SK-N-DZ (cell line): ENCODE results near the gene PRUNE2.
"Not testable (repeated sequence)": the region's sequence is repeated elsewhere in the genome, so short reads cannot be mapped to it uniquely, and the experiment has no call there.

Experiments used
- DNase-seq: peaks from one replicate; pipeline ENCODE4 v3.0.0-alpha.2; 2015; ENCODE audit warnings: low spot score

The PRUNE2 gene

DNA sequence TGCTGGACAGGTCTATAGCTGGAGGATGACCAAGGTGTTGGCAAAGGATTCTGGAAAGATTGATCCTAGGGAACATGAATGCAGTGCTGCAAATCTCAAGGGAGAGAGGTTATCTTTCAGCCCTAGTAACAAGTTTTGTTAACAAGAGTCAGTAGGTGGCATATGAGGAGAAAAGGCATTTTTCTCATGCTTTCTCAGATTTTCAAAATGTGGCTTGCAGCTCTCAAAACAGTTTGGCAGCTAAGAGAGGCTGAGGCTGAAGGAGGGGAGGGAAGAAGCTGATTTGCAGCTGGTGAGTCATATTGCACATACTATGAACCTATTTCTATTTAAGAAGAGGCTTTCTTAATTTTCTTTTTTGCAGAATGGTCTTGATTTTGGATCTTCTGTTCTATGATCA, 205.9 kb downstream of the PRUNE2 start:
- no peak for DNase-seq

DNA sequence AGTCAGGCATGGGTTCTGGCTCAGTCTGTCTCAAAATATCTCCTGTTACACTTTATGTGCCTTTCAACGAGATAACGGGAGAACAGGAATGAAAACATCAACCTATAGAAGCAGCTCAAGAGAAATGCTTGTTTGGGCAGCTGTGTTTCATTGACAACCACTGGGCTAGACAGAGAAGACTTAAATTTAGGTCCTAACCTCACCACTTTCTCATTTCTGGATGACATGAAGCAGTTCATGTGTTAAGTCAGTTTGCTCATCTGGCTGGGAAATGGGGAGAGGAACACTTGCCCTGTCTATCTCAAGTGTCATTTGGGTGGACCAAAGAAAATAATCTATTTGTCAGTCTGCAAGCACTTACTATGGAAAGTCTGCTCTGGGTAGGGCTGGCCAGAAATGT, 208.4 kb downstream of the PRUNE2 start:
- no peak for DNase-seq

DNA sequence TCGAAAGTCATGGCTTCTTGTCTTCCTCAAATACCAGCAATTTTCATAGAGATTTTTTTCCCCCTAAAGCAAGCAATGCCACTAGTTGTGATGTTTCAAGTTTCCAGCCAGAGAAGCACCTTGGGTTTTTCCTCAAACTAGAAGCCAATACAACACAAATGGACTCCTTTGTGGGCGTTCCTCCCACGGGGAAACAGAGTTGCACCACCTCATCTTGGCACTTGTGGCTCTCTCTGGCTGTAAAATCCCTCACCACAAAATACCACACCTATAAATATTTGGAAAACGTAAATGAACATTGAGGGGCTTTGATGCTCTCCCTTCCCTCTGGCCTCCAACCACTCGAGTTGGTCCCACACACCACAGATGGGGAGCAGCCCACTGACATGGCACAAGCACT, 208.8 kb downstream of the PRUNE2 start:
- DNase-seq = no peak

DNA sequence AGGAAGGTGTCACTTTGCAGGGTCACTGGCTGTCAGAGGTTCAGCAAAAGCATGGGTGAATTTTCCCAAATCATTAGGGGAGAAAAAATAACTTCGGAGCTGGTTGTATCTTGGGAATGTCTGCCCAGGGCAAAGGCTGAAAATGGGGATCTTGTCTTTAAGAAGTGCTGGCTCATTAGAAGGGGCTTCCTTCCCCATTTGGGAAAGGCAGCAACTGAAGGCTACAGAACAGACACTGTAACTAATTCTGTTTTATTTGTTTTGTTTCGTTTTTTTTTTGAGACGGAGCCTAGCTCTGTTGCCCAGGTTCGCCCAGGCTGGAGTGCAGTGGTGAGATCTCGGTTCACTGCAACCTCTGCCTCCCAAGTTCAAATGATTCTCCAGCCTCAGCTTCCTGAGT, 212.0 kb downstream of the PRUNE2 start:
- DNase-seq = no peak

DNA sequence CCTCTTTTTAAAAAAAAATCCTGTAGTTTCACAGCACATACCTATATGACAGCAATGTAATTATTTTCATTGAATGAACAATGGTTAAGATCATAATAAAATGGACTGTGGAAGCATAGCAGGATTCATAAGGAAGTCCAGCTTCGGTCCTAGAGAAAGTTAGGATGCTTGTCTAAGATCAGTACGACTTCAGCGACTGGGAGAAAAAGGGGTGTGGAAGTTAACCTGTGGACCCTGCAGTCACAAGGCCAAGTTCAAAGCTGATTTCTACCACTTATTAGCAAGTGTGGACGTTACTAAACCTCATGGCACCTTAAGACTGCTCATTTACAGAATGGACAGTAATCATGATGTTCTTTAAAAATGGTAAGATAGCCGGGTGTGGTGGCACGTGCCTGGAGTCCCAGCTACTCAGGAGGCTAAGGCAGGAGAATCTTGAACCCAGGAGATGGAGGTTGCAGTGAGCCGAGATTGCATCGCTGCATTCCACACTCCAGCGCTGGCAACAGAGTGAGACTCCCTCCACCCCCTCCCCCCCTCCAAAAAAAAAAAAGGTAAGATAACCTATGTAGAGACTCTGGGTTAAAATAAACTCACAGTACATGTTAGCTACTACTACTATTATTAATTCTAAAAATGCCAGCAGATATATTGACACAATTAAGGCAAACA, 213.3 kb downstream of the PRUNE2 start:
- DNase-seq = no peak

DNA sequence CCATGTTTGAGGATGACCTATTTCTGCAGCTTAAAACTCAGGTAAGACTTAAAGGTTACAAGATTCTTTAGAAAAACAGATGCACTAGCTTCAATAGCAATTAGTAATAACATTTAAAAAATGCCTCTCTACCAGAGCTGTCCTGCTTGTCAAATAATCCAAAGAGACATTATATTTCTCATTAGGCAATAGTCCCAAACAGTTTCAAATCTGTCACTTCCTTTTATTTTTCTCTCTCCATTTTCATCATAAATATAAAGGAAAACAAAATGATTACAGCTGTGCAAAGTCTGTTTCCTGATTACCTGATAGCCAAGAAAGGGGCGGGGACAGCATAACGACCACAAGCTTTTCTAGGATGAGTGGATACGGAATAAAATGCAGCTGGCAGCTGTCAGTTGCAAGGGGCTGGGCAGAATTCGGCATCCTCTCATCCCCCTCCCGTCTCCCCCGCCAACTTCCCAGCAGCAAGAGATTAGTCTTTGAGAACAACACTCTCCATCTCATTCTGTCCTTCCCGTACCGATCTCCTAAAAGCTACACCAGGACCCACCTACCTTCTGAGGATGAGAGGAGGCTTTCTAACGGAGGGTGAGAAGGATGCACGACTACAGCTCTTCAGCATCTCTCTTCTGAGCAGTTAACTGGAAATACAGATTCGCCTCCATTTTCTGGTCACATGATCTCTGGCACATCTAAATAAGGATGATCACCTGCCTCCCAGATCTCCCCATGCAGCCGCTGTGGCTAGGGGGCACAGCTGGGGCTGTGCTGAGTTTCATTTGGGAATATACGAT, 214.2 kb downstream of the PRUNE2 start:
- DNase-seq = no peak

DNA sequence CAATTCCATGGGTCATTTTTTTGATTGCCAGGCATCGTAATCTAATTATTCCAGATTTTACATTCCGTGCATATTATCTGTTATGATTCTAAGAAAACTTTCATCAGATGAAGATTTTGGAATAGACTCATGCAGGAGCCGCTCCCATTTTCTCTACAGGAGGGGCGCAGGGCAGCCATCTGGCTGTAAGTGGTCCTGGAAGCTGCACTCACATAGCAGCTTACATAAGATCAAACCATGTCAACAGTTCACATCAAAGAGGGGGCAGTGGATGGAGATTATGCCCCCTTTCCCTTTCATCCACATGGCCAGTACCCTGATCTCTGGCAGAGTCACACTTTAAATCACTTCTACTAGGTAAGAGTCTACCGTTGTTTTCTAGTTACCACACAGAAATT, 214.9 kb downstream of the PRUNE2 start:
- DNase-seq = no peak

DNA sequence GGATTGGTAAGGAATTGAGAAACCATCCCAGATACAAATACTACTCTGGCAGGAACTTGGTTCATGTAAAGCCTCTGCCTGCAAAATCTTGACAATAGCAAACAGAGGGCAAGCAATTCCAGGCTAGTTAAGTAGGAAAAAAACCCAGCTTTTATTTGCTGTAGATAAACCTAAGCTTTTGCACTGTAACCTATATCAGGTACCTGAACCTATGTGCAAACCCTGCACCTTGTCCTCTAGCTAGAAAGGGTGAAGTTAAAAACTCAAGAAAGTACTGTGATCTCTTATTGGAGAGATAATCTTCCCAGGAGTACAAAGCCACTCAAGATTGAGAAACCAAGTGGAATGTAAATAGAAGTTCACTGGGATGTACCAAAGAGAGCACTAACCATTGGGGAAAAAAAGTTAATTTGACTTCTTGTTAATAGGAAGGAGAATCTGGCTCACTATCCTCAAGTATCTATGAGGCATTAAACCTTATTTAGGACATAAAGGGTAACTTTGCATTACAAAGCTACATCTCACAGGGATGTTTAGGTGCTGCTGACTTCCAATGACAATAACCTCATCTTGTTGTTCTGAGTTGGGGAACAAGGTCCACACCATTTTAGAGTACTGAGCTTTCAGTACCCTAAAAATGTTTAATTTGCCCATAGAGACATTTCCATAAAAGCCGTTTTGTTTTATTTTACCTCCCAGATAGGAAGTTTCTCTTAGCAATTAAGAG, 215.5 kb downstream of the PRUNE2 start:
- DNase-seq = no peak

DNA sequence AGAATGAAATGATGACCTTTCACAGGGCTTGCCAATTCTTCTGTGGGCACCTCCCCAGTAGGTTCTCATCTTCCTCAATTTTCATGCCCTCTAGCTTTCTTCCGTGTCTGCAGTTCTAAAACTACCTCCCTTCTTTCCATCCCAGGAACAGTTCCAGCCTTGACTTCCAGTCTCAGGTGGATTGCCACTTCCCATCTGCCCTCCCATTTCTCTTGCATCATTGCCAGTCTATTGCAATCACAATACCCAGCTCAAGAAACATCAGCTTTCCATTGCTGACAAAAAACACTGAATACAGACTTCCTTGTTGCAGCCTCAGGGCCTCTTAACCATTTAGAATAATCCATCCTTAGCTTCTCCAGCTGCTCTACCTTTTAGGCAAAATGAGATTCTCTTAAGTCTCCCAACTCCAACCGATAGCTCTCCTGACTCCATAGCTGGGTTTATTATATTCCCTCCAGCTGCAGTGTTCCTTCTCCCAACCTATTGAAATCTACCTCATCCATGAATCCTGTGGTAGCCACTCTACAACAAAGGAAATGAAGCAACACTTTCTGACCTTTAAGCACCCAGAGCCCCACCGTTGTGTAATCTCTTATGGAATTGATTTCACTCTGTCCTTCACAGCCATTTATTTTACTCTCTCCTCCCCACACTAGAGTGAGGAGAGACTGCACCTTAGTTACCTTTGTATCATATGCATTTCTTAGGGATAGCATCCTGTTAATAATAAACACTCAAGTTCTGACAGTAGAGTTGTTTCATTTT, 217.3 kb downstream of the PRUNE2 start:
- DNase-seq = no peak

DNA sequence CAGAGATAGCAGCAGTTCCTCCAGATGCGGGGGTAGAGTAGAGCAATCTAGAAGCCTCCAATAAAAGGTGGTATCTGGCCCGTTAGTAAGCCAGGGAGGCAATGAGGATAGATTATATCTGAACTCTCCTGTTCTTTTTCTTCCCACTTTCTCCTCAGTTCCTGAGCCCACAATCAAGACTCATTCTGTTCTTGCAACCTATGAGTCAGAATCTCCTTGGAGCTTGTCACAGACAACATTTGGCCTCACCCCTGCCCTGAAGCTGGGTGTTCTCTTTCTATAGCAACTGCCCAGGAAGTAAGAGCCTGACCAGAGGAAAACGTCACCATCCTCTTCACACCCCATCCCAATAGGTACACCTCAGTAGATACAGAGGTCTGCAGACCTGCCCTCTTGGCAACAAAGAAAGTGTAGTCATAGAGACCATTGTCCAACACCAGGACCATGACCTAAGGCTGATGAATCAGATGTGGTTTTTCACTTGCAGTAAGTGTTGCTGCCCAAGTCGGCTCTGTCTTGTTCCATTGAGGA, 218.0 kb downstream of the PRUNE2 start:
- DNase-seq = no peak

DNA sequence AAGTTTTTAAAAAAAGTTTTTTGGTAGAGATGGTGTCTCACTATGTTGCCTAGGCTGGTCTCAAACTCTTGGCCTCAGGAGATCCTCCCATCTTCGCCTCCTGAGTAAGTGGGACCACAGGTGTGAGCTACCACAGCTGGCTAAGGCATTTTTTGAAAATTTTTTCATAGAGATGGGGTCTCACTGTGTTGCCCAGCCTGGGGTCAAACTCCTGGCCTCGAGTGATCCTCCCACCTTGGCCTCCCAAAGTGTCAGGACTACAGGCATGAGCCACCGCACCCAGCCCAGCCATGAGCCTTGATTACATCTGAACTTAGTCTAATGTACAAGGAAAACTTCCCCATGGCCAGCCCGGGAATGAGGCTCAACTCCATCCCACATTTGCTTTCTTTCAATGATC, 219.2 kb downstream of the PRUNE2 start:
- DNase-seq = no peak

DNA sequence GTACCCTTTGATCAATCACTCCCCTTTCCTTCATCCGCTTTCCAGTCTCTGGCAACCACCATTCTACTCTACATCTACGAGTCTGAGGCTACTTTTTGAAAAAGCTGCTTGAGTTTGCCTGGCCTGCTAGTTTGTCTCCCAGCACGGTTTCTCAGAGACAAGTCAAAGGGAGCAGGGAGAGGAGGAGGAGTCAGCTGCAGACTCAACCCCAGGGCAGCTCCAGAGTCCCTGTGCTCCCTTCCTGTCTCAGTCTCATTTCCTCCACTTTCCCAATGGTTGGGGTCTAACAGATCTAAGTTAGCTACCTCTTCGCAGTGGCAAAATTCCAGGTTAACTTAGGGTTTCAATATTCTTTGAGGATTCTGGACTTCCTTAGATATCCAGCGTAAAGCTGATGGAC, 221.7 kb downstream of the PRUNE2 start:
- no peak for DNase-seq

DNA sequence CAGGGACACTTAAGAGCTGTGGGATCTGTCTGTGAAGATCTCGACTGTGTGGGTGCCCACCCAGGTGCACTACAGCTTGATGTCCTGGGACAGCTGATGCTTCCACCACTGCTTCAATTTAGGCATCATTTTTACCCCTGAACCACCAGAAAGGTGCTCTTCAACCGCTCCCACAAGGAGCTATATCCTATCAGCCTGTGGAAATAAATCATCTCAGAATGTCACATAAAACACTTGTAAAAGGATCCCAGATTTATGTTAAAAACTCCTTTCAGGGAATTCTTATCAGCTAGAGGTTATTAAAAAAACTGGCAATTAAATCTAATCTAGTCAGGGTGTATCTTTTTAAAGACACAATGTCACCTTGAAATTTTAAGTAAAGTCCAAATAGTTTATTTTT, 224.4 kb downstream of the PRUNE2 start:
- DNase-seq = no peak

DNA sequence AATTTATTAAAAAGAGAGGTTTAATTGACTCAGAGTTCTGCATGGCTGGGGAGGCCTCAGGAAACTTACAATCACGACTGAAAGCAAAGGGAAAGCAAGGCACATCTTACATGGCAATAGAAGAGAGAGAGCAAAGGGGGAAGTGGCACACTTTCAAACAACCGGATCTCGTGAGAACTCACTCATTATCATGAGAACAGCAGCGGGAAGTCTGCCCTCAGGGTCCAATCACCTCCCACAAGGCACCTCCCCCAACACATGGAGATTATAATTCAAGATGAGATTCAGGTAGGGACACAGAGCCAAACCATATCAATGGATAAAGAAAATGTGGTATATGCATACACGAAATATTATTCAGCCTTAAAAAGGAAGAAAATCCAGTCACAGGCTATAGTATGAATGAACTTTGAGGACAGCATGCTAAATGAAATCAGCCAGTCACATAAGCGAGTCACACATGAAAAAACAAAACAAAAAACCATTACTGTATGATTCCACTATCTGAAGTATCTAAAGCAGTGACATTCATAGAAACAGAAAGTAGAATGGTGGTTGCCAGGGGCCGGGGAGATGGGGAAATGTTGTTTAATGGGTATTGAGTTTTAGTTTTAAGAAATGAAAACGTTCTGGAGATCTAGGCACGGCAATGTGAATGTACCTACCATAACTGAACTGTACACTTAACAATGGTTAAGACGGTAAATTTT, 225.0 kb downstream of the PRUNE2 start:
- no peak for DNase-seq

DNA sequence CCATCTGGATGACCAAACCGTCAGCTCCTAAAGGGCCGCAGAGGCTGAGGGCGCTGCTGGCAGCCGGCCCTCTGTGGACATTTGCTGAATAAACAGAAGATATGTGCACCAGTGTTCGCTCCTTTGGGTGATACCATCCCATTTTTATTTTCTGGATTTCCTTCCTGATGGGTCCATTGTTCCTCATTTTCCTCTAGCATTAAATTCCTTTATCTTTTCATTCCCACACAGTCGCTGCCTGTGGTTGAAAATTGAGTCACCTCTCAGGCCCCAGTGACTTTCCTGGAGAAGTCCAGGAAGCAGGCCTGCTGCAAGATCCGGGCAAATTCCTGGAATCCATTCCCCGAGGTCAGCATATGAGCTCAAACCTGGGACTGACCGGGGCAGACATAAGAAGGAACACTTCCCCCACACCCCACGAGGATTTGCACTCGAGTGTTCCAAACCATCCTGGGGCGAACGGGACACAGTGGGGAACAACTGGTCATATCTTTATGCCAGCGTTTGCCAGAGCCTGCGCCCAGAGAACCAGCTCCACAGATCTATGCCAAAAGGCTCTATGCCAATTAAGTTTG, 228.3 kb downstream of the PRUNE2 start:
- DNase-seq = no peak

DNA sequence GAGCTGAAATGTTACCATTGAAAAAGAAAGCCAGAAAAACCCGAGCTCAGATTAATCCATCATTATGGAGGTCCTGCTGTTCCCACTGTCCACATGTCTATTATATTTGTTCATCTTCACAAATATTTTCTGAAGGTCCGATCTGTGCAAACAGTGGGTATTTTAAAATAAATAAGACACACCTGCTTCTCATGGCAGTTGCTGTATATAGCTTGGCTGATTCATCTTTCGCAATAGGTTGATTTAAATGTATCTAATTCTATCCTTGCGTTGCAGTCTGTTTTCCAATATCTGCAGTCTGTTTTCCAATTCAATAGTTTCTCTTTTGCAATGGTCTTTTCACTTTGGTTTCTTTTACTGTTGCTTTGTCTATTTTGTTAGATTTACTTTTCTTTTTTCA, 229.1 kb downstream of the PRUNE2 start:
- DNase-seq = no peak

DNA sequence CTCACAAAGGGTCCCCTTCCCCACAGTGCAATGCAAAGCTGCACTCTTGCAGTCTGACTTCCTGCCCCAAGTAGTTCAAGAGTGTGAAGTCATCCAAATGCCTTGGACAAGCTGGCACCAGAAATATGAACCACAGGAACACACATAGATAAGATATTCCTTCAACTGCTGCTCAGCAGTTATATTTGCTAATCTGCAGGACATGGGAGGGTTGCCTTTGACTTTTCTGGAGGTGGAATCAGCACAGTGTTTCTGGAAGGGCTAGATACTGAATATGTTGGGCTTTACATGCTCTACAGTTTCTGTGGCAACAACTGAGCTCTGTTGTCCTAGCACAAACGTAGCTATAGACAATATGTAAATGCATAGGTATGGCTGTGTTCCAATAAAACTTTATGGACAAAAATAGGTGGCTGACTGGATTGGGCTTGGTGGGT, 238.4 kb downstream of the PRUNE2 start:
- DNase-seq = no peak

DNA sequence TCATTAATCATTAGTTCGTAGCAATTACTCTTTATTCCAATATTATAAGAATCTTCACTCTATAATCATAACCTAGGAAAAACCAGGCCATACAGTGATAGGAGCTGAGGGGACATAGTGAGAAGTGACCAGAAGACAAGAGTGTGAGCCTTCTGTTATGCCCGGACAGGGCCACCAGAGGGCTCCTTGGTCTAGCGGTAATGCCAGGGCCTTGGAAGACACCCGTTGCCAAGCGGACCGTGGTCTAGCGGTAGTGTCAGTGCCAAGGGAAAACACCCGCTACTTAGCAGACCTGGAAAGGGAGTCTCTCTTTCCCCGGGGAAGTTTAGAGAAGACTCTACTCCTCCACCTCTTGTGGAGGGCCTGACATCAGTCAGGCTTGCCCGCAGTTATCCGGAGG, 239.9 kb downstream of the PRUNE2 start:
- DNase-seq = not testable (repeated sequence)

DNA sequence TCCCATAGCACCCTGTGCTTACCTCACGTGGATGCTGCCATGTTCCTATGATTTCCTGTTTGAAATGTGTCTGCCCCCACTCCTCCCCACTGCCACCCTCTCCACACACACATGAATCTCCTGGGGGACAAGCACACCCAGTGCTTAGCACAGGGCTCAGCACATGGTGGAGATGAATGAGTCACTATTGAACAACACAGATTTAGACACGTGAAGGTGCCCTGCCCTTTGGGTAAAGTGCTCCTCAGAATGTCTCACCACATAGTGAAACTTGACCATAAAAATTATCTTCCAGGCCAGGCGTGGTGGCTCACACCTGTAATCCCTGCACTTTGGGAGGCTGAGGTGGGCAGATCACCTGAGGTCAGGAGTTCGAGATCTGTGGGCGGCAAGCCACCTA, 240.5 kb downstream of the PRUNE2 start:
- no peak for DNase-seq

DNA sequence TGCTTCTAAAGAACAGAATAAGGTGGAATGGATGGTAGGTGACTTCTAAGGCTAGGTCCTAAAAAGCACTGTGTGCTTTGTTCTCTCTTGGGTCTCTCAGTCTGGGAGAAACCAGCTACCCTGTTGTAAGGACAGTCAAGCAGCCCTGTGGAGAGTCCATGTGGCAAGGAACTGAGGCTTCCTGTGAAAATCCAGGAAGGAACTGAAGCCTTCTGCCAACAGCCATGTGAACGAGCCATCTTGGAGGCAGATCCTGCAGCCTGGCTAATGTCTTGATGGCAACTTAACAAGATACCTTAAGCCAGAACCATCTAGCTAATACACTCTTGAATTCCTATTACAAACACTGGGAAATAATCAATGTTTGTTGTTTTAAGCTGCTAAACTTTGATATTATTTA, 241.8 kb downstream of the PRUNE2 start:
- no peak for DNase-seq
